ENCODE results near the gene FRMD1. TPM values are rescaled to one million over a fixed set of nuclear protein-coding genes. Genes with fewer than 3 reads are reported as not detected.

The FRMD1 gene
- total RNA-seq, 4 donors from 2014 or later = 0.13 TPM; not detected in 3

- H3K27ac ChIP-seq = no peak overlapping the region
- no peaks in the 10 kb centered on the region for H3K27me3 ChIP-seq
- no peak overlapping the region for H3K4me3 ChIP-seq (replicated peaks in 1 of 3)
- DNase-seq = no peak
- intact Hi-C loops (cut with DNase I) = no loop called here
- TF ChIP-seq, protein P1, sequence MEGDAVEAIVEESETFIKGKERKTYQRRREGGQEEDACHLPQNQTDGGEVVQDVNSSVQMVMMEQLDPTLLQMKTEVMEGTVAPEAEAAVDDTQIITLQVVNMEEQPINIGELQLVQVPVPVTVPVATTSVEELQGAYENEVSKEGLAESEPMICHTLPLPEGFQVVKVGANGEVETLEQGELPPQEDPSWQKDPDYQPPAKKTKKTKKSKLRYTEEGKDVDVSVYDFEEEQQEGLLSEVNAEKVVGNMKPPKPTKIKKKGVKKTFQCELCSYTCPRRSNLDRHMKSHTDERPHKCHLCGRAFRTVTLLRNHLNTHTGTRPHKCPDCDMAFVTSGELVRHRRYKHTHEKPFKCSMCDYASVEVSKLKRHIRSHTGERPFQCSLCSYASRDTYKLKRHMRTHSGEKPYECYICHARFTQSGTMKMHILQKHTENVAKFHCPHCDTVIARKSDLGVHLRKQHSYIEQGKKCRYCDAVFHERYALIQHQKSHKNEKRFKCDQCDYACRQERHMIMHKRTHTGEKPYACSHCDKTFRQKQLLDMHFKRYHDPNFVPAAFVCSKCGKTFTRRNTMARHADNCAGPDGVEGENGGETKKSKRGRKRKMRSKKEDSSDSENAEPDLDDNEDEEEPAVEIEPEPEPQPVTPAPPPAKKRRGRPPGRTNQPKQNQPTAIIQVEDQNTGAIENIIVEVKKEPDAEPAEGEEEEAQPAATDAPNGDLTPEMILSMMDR (IDR thresholded peaks at IDR 0.05) = no peak
- no peak for TF ChIP-seq POLR2A (IDR thresholded peaks at IDR 0.05)
- no peaks in the 10 kb centered on the region for H3K9me3 ChIP-seq
- no peaks in the 10 kb centered on the region for H3K4me1 ChIP-seq
- 96 to 97% methylated on average over 11 of the region's 11 CpGs for WGBS, 2 donors
- H3K36me3 ChIP-seq = no peaks in the 10 kb centered on the region
These were observed 74.1 kb downstream of the FRMD1 start for GRCh38 chr6:168004945-168005344.

- Histone ChIP-seq H3K4me3 (replicated peaks in 1 of 3) (no peak overlapping the region), H3K36me3 (no peaks in the 10 kb centered on the region), H3K4me1 (no peaks in the 10 kb centered on the region), H3K9me3 (no peaks in the 10 kb centered on the region), H3K27me3 (no peaks in the 10 kb centered on the region), H3K27ac (no peak overlapping the region)
- TF ChIP-seq, protein P1 (IDR thresholded peaks at IDR 0.05) = no peak
- TF ChIP-seq POLR2A (IDR thresholded peaks at IDR 0.05) = no peak
- DNase-seq = no peak
- intact Hi-C loops (cut with DNase I) = no loop called here
- WGBS, 2 donors = 77 to 84% methylated on average over 7 of the region's 7 CpGs
These were observed 75.0 kb downstream of the FRMD1 start for GRCh38 chr6:168004023-168004422.

Other genes starting within 250 kb of the FRMD1 start
- gene KIF25, start 81.5 kb downstream of the FRMD1 start, total RNA-seq = not detected
- under 1 TPM in 1 of 4 donors, not detected in 3; 0.27 TPM for gene DACT2, start 240.6 kb upstream of the FRMD1 start, total RNA-seq